HL-60 (cell line): Measurements from ENCODE around the gene EMP2.

Experiments
- DNase-seq, 2 experiments: peaks; one replicate each; pipeline ENCODE4 v3.0.0-alpha.2; 2010 to 2020; ENCODE audit warnings: low read depth in 1 of 2, low spot score in 1 of 2
- H3K27ac ChIP-seq: fragments of 250-450 bp; sonication (Bioruptor Pico); replicated peaks from 2 replicates; pipeline ENCODE4 v1.5.1; 2020; ENCODE audit warnings: mild to moderate bottlenecking, moderate library complexity
- H3K27me3 ChIP-seq: fragments of 250-450 bp; sonication (Bioruptor Pico); 2 replicates; pipeline ENCODE4 v1.5.1; 2021; ENCODE audit warnings: mild to moderate bottlenecking, moderate library complexity; ENCODE audit not compliant: insufficient read depth, poor library complexity, severe bottlenecking
- H3K4me3 ChIP-seq: replicated peaks from 2 replicates; pipeline ENCODE4 v1.5.1; 2011; ENCODE audit warnings: mild to moderate bottlenecking, control low read depth, low read length; ENCODE audit not compliant: insufficient read depth
- CTCF ChIP-seq: IDR thresholded peaks from one replicate; pipeline ENCODE4 v1.5.1; 2011; ENCODE audit warnings: low read length, control low read depth, inconsistent platforms; ENCODE audit not compliant: insufficient read depth
- GABPA ChIP-seq: IDR thresholded peaks from 2 replicates; pipeline ENCODE4 v1.6.1; 2012; ENCODE audit warnings: low read depth
- POLR2AphosphoS5 ChIP-seq: IDR thresholded peaks from 2 replicates; pipeline ENCODE4 v1.6.1; 2012; ENCODE audit warnings: low read depth
- REST ChIP-seq: IDR thresholded peaks from 2 replicates; pipeline ENCODE4 v1.6.1; 2012; ENCODE audit warnings: low read depth; ENCODE audit not compliant: insufficient replicate concordance
- SPI1 ChIP-seq: IDR thresholded peaks from 2 replicates; pipeline ENCODE4 v1.6.1; 2012; ENCODE audit warnings: low read depth, mild to moderate bottlenecking, borderline replicate concordance

The EMP2 gene

DNA sequence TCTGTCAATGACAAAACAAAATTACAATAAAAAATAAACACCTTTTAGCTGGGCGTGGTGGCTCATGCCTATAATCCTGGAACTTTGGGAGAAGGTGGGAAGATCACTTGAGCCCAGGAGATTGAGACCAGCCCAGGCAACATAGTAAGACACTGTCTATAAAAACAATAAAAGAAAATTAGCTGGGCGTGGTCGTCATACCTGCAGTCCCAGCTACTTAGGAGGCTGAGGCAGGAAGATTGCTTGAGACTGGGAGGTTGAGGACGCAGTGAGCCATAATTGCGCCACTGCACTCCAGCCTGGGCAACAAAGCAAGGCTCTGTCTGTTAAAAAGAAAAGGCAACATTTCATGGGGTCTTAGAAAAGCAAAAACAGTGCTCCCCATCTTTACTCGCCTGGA lies 32.7 kb downstream of the EMP2 start:
- DNase-seq, result no peak
- Histone ChIP-seq H3K27ac (no peak overlapping the region), H3K27me3 (no peaks in the 10 kb centered on the region), H3K4me3 (no peak overlapping the region)
- no peak for TF ChIP-seq GABPA
- no peak for TF ChIP-seq POLR2AphosphoS5
- no peak for TF ChIP-seq REST
- no peak for TF ChIP-seq SPI1
- no peak for TF ChIP-seq CTCF

GRCh38 chr16:10543231-10543977 lies 37.0 kb downstream of the EMP2 start:
- TF ChIP-seq SPI1, result no peak
- no peak for TF ChIP-seq GABPA
- TF ChIP-seq POLR2AphosphoS5, result no peak
- TF ChIP-seq CTCF, result no peak
- no peak for TF ChIP-seq REST
- Histone ChIP-seq H3K27ac (no peak overlapping the region), H3K4me3 (no peak overlapping the region), H3K27me3 (no peaks in the 10 kb centered on the region)
- DNase-seq, result no peak

DNA sequence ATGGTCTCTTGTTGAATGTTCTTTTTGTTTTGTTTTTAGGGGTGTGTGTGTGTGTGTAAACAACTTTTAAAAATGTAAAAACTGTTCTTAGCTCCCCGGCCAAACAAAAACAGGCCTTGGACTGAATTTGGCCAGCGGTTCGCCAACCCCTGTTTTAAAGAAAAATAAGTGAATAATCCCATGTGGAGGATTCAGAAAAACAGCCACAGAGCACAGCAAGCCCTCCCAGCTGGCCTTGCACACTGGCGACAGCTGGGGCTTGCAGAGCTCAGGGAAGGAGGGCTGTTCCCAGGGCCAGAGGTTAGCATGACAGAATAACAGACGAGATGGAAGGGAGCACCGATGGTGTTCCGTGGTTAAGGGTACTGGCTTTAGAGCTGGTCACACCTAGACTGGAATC lies 39.0 kb downstream of the EMP2 start:
- no peak for DNase-seq
- Histone ChIP-seq H3K27me3 (no peaks in the 10 kb centered on the region), H3K27ac (no peak overlapping the region), H3K4me3 (no peak overlapping the region)
- TF ChIP-seq GABPA (no peak), REST (no peak), POLR2AphosphoS5 (no peak), SPI1 (no peak), CTCF (no peak)
